GM19043 (cell line): Measurements from ENCODE around the gene SMIM20.

Experiments
- ATAC-seq: cut with Tn5 transposase; IDR thresholded peaks from one replicate; pipeline ENCODE4 v1.9.1; 2021; ENCODE audit warnings: low read depth; ENCODE audit not compliant: unreplicated experiment

SMIM20 gene

GRCh38 chr4:25925486-25926201 is 11.6 kb downstream of the SMIM20 start:
- peak; percentile 66 for ATAC-seq

DNA sequence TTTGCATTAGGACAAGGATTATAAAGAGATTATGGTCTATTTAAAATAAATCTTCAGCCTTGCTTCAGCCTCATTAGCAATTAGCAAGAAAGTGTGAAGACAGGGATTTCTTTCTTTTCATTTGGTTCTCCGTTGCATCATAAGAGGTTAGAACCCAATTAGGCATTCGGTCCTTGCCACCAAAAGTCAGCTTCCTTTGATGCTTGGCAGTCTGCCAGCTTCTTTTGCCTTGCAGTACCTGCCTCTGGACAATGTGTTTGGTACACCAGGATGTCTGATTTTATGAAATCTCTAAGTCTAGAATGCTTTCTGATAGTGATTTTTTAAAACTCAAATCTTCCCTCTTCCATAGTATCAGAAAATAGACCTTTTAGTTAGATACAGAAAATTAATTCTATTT is 12.4 kb downstream of the SMIM20 start:
- ATAC-seq = no peak

DNA sequence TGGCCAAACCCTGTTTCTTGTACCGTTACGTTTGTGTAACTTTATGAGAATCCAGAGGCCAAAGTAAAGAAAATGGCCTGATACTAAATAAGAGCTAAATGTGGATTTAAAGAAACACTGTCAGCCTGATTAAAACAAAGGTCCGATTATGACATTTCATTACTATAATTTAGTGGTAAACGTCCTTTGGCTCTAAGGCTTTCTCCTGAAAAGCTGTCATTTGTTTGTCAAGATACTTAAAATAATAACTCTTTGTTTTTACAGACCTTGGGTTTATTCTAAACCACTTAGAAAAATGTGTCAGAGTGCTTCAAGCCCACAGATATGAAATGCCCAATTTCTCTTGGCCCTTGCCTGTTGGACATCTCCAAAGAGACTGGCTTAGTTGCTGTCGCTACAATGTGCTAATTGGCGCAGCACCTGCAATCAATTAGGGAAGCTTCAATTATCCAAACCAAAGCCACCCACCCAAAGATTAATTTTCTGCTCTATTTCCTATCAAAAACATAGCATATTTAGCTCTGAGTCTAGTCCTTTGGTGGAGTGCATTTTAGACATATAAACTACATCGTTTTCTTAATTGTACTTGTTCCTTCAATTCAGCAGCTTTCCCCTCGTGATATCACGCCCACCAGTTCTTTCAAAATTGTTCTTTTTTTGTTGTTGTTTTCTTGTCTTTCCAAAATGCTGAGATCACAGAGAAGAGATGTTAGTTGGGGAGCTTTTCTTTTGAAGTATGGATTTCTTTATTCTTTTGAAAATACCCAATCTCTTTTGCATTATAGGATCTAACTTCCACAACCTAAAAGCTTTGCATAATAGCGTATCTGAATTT is 13.6 kb downstream of the SMIM20 start:
- no peak for ATAC-seq

- no peak for ATAC-seq
Measured at GRCh38 chr4:25928379-25929297, 14.6 kb downstream of the SMIM20 start.

DNA sequence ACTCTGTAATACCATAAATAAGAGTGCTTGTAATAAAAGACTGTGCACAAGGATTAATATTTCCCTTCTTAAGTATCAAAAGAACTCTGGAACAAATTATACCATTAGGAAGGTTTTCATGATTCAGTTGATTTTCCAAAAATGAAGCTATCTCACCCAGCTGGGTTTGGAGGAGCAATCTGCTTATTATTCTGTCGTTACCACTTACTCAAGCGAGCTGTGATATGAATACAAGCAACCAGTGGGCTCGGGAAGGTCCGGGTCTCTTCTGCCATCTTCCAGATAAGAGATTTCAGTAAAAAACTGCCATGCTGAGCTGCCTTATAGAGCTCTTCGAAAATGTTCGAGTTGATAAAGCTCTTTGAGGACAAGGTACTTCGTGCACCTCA is 15.3 kb downstream of the SMIM20 start:
- ATAC-seq = no peak

- no peak for ATAC-seq
Measured at GRCh38 chr4:25930731-25931354, 16.8 kb downstream of the SMIM20 start.

DNA sequence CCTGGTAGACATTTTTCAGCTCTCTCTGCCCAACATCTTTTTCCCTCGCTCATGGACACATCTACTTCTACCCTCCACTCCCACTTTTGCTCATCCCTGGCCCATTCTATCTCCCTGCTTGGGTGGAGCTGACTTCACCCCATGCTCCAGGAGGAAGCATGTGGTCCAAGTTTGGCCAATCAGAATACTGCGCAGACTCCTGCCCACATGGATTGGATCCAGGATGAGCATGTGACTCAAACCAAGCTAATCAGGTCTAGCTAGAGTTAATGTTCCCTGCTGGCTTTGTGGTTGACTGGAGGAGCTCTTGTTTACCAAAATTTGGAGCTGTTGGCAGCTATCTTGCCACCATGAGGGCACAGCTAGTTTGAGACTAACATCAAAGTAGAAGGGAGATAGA is 22.7 kb downstream of the SMIM20 start:
- ATAC-seq = no peak

- no peak for ATAC-seq
Measured at GRCh38 chr4:25937801-25938200, 23.8 kb downstream of the SMIM20 start.

DNA sequence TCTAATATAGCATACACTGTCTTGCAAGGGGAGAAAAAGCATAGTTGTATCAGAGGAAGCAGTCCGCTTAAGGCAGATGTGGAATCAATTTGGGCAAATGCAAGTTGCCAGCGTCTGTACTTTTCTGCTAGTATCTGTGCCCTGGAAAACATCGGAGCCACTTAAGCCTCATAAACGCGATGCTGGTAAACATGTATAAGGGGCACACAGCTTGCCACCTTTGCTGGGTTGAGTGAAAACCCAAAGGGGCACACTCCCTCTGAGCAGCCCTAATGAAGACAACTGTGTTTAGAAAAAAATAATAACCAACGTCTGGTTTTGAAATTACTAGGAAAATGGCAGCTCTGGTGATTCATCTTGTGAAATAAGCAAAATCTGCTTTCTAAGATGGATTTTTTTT is 24.3 kb downstream of the SMIM20 start:
- ATAC-seq = no peak

- ATAC-seq = peak; percentile 91
Measured at GRCh38 chr4:25938787-25939186, 24.8 kb downstream of the SMIM20 start.

DNA sequence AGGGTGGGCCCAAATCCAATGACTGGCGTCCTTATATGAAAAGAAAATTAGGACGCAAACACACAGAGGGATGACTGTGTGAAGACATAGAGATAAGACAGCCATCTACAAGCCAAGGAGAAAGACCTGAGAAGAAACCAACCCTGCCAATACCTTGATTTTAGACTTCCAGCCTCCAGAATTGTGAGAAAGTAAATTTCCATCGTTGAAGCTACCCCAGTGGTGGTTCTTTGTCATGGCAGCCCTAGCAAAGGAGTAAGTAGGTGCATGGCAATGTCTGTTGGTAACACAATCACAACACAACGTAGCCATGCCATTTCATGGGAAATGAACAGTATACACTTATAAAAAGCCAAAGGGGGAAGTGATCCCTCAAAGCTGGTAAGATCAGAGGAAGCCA is 25.3 kb downstream of the SMIM20 start:
- no peak for ATAC-seq

GRCh38 chr4:25941457-25942221 is 27.6 kb downstream of the SMIM20 start:
- ATAC-seq = no peak

- no peak for ATAC-seq
Measured at GRCh38 chr4:25943312-25943711, 29.3 kb downstream of the SMIM20 start.

DNA sequence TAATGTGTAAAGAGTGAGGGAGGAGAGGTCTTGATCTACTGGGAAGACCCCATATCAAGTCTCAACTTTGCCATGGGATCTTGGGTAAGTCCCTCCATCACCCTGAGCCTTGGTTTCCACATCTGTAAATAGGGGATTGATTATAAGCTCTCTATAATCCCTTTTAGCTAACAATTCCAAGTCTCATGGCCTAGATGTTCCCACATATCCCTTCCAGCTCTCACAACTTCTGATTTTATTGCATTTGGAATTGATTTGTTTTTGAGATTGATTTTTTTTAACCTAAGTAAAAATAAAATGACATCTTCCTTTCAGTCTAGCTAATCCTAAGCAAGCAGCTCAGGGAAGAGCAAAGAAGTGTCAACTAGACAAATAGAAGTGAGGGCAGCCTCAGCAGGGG is 29.8 kb downstream of the SMIM20 start:
- ATAC-seq = no peak

- ATAC-seq = no peak
Measured at GRCh38 chr4:25948051-25948450, 34.0 kb downstream of the SMIM20 start.

DNA sequence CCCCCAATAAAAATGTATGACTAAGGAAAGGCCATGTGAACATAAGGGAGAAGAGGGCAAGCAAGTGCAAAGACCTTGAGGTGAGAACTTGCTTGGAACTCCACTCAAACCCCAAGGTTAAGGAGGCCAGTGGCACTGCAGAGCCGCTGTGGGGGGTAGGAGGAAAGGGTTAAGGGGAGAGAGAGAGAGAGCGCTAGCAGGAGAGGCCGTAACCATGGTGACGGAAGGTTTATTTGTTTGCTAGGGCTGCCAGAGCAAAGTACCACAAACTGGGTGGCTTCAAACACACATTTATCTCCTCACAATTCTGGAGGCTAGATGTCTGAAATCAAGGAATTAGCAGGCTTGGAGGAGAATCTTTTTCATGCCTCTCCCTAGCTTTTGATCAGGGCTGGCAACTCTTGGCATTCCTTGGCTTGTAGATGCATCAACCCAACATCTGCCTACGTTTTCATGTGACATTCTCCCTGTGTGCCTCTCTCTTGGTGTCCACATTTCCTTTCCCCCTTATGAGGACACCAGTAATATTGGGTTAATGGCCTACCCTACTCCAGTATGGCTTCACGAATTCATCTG is 35.2 kb downstream of the SMIM20 start:
- ATAC-seq = no peak

DNA sequence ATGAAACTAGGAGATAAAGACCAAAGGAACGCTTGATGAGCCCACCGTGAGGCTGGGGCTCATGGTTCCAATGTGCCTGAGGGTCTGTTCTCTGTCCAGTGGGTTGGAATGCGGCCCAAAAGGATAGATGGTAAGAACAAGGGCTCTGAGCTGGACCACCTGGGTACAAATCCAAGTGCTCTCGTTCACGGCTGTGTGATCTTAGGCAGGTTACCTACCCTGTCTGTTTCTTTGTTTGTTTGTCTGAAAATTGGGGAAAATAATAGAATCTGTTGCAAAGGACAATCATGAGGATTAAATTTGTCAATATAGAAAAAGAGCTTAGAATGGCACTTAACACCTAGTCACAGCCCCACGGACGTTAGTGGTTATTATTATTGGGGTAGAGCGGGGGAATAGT is 36.0 kb downstream of the SMIM20 start:
- no peak for ATAC-seq

GRCh38 chr4:25950461-25951389 is 36.7 kb downstream of the SMIM20 start:
- no peak for ATAC-seq
